22Rv1 (cell line): Measurements from ENCODE around the gene ZW10.

ENCODE experiments used
- ZFX ChIP-seq: fragments of 450-650 bp; IDR thresholded peaks from 2 replicates; pipeline ENCODE4 v1.6.1; 2017; ENCODE audit warnings: antibody characterized with exemption, borderline replicate concordance
- TF ChIP-seq, protein P1 (sequence below): fragments of 450-650 bp; IDR thresholded peaks from 2 replicates; pipeline ENCODE4 v1.5.1; 2017; ENCODE audit warnings: mild to moderate bottlenecking

DNA sequence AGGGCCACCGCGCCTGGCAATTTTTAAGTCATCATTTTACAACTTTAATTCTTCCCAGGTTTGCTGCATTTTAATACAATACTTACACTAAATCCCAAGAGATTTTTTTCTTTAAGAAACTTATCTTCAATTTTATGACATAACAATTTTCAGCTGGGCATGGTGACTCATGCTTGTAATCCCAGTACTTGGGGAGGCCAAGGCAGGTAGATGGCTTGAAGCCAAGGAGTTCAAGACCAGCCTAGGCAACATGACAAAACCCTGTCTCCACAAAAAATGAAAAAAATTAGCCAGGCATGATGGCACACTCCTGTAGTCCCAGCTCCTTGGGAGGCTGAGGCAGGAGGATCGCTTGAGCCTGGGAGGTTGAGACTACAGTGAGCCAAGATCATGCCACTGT is 44.9 kb upstream of the ZW10 start:
- TF ChIP-seq, protein P1, sequence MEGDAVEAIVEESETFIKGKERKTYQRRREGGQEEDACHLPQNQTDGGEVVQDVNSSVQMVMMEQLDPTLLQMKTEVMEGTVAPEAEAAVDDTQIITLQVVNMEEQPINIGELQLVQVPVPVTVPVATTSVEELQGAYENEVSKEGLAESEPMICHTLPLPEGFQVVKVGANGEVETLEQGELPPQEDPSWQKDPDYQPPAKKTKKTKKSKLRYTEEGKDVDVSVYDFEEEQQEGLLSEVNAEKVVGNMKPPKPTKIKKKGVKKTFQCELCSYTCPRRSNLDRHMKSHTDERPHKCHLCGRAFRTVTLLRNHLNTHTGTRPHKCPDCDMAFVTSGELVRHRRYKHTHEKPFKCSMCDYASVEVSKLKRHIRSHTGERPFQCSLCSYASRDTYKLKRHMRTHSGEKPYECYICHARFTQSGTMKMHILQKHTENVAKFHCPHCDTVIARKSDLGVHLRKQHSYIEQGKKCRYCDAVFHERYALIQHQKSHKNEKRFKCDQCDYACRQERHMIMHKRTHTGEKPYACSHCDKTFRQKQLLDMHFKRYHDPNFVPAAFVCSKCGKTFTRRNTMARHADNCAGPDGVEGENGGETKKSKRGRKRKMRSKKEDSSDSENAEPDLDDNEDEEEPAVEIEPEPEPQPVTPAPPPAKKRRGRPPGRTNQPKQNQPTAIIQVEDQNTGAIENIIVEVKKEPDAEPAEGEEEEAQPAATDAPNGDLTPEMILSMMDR, result no peak
- TF ChIP-seq ZFX, result no peak
